Stimulated activated naive CD4-positive, alpha-beta T cell (primary cell): Measurements from ENCODE around the gene NOCT.
A peak's percentile ranks its signal among the peaks of the same experiment; 100 is the strongest.
"Not testable (repeated sequence)": the region's sequence is repeated elsewhere in the genome, so short reads cannot be mapped to it uniquely, and the experiment has no call there.

Source experiments
- DNase-seq, 6 experiments: peaks; one replicate each; lab custom pipeline; 2025; lab: John Stamatoyannopoulos, UW

NOCT gene

GRCh38 chr4:139009702-139010101, 5.9 kb upstream of the NOCT start:
- DNase-seq, result no peak

DNA sequence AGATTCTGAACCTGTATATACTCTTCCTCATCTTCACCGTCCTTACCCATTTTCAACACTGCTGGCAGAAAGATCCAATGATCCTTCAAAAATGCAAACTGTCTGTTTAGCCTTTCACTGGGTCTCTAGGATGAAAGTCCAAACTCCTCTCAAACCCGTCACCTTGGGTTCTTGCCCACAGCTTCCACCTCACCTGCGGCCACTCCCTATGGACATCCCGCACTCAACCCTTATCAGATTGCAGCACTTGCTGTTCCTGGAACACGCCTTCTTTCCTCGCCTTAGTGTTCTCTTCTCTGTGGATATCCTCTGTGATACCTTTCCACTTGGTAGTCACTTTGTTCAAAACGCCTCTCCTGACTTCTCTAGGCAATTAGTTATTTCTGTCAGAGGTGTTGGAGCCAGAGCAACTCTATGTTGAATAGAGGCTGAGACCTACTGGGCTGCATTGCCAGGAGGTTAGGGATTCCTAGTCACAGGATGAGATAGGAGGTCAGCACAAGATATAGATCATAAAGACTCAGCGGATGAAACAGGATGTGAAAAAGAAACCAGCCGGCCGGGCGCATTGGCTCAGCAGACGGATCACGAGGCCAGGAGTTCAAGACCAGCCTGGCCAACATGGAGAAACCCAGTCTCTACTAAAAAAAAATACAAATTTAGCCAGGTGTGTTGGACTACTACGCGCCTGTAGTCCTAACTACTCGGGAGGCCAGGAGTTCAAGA, 4.2 kb upstream of the NOCT start:
- DNase-seq, result no peak

DNA sequence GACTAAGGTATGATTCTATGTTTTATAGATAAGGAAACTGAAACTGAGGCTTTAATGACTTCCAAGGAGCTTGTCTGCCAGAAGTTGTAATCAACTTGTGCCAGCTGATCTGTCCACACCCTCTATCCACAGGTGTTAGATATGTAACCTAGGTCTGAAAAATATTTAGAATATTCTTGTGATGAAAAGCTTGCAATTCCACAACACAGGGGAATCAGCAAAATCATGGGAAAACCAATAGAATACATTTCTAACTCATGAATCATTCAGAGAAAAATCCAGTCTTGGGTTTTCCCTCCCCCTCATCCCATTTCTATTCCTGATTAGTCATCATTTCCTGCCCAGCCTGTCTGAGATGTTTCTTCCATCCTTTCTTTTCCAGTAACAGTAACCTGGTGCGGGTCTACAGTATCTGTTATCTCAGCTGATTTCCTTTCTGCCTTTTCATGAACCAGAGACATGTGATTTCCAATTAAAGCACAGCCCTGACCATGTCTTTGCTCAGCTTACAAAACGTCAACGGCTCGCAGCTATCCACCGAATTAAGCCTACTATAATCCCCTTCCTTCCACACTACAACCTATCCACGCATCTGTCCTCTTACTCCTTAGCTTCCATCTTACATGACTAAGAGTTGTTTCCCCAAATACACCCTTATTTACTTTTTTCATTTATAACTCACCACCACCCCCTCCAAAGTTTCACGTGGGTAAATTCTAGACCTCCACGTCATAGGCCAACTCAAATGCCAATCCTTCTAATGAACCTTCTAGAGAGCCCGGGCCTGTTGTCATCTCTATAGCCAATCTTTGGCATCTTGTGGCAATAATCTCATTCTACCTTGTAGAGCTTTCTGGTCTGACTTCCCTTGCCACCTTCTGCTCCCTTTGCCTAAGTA, 961 bp upstream of the NOCT start:
- DNase-seq, result no peak

- DNase-seq, result no peak
Measured at GRCh38 chr4:139015948-139016471, 429 bp downstream of the NOCT start.

- no peak for DNase-seq
Measured at GRCh38 chr4:139017861-139018260, 2.3 kb downstream of the NOCT start.

GRCh38 chr4:139018501-139018900, 2.9 kb downstream of the NOCT start:
- DNase-seq, result no peak

- no peak for DNase-seq
Measured at GRCh38 chr4:139018971-139019758, 3.6 kb downstream of the NOCT start.

DNA sequence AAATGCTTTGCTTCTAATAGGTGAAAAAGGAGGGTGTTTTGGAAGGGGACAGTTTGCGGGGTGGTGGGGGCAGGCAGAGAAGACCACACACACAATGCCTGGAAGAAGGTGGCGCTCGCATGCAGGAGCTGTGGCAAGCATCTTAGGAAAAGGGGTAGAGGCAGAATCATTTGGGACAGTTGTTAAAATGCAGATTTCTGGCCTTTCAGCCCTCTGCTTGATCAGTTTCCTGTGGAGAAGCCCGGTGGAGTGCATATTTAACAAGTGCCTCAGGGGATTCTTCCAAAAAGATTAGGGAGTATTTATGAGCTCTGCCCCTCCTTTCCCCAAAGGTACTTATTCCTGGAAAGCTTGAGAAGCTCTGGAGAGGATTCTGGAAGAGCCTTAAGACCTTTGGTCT, 4.8 kb downstream of the NOCT start:
- no peak for DNase-seq

- not testable (repeated sequence) for DNase-seq
Measured at GRCh38 chr4:139021071-139021470, 5.5 kb downstream of the NOCT start.

GRCh38 chr4:139022835-139023234, 7.3 kb downstream of the NOCT start:
- DNase-seq, result no peak

- no peak for DNase-seq
Measured at GRCh38 chr4:139024686-139025085, 9.1 kb downstream of the NOCT start.

- no peak for DNase-seq
Measured at GRCh38 chr4:139025841-139026240, 10.3 kb downstream of the NOCT start.

GRCh38 chr4:139027776-139028175, 12.2 kb downstream of the NOCT start:
- no peak for DNase-seq

- DNase-seq, result no peak
Measured at GRCh38 chr4:139028191-139028661, 12.6 kb downstream of the NOCT start.

GRCh38 chr4:139029866-139030363, 14.3 kb downstream of the NOCT start:
- not testable (repeated sequence) for DNase-seq

GRCh38 chr4:139030614-139031235, 15.1 kb downstream of the NOCT start:
- peak; percentile 36 to 82 (median 66) for DNase-seq

DNA sequence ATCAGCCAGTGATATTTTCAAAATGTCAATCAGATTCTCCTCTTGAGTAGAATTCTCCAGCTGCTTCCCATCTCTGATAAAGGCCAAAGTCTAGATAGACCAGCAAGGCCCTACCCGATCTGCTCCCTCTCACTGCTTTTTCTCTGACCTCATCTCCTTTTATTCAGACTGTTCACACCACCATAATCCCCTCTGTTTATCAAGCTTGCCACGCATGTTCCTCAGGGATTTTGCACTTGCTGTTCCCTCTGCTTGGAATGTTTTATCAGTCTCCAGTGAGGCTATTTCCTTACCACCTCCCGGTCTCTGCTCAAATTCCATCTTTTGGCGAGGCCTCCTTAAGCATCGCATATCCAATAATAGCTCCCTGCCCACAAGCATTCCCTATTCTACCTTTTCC, 20.1 kb downstream of the NOCT start:
- DNase-seq, result no peak

DNA sequence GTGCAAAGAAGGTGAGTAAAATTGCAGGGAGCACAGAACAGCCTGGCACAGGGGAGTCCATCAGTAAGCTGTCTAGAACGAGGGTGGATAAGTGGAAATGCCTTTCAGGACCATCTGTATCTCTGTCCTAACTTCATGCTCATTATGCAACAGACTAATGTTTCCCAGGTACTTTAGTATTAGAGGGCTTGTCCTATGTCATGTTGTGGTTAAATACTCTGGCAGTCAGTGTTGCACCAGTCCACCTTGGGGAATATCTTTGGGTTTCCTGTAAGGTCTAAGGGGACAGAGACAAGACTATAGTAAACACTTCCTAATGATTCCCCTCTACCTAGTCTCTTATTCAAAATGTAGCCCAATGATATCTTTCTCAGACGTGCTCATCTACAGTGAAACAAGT, 21.3 kb downstream of the NOCT start:
- DNase-seq, result no peak

GRCh38 chr4:139038874-139039443, 23.4 kb downstream of the NOCT start:
- DNase-seq, result no peak

DNA sequence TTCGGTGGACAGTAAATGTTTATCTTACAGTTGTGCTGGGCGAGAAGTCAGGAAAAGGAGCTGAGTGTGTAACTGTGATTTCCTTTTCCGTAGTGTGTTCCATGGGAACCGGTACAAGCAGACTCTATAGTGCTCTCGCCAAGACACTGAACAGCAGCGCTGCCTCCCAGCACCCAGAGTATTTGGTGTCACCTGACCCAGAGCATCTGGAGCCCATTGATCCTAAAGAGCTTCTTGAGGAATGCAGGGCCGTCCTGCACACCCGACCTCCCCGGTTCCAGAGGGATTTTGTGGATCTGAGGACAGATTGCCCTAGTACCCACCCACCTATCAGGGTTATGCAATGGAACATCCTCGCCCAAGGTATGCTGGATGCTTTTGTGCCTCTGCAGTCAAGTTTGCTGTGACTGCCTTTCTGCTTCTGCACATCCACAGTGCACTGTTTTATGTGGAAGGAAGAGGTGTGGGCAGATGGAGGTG, 27.4 kb downstream of the NOCT start:
- no peak for DNase-seq

- DNase-seq, result no peak
Measured at GRCh38 chr4:139044291-139044690, 28.7 kb downstream of the NOCT start.
